Measurements from ENCODE around the gene PBRM1. TPM values are rescaled to one million over a fixed set of nuclear protein-coding genes. Genes with fewer than 3 reads are reported as not detected.

The PBRM1 gene
- total RNA-seq, 6 experiments from 2014 or later, result 44.1 to 64.2 (median 56.0) TPM

GRCh38 chr3:52684184-52684583 lies 1.5 kb downstream of the PBRM1 start:
- Mint-ChIP-seq H3K36me3 (ENCODE audit: low read depth) (peaks cover 46% of the 10 kb centered on the region), H3K9me3 (no peaks in the 10 kb centered on the region; the same call in 1 of the 2 replicates), H3K27ac (peak overlapping the region; percentile 90), H3K4me3 (peak overlapping the region; percentile 91), H3K27me3 (ENCODE audit: insufficient read depth) (peaks cover 3% of the 10 kb centered on the region; the same call in 1 of the 2 replicates), H3K4me1 (ENCODE audit: low read depth) (peaks cover 73% of the 10 kb centered on the region)
- DNase-seq, result no peak
- no peak for TF ChIP-seq CTCF (IDR thresholded peaks at IDR 0.05)

- Mint-ChIP-seq H3K27me3 (ENCODE audit: insufficient read depth) (peaks cover 3% of the 10 kb centered on the region; the same call in 1 of the 2 replicates), H3K4me1 (ENCODE audit: low read depth) (peaks cover 73% of the 10 kb centered on the region), H3K9me3 (no peaks in the 10 kb centered on the region; the same call in 1 of the 2 replicates), H3K4me3 (peak overlapping the region; percentile 22; the same call in 1 of the 2 replicates), H3K36me3 (ENCODE audit: low read depth) (peaks cover 45% of the 10 kb centered on the region), H3K27ac (peak overlapping the region; percentile 90; the same call in 1 of the 2 replicates)
- no peak for TF ChIP-seq CTCF (IDR thresholded peaks at IDR 0.05)
- DNase-seq, result no peak
These were observed 2.1 kb downstream of the PBRM1 start for GRCh38 chr3:52683611-52684010.

- DNase-seq, result peak; percentile 59
- Mint-ChIP-seq H3K4me1 (ENCODE audit: low read depth) (peaks cover 57% of the 10 kb centered on the region), H3K27ac (peak overlapping the region; percentile 67), H3K9me3 (no peaks in the 10 kb centered on the region; the same call in 1 of the 2 replicates), H3K36me3 (ENCODE audit: low read depth) (peaks cover 43% of the 10 kb centered on the region), H3K4me3 (0 out of 2 replicates have a peak overlapping the region, but pooled peaks have one; percentile 4), H3K27me3 (ENCODE audit: insufficient read depth) (peaks cover 3% of the 10 kb centered on the region; the same call in 1 of the 2 replicates)
- peak; percentile 54 for TF ChIP-seq CTCF (IDR thresholded peaks at IDR 0.05)
These were observed 3.7 kb downstream of the PBRM1 start for GRCh38 chr3:52682016-52682415.

GRCh38 chr3:52681596-52681995 lies 4.1 kb downstream of the PBRM1 start:
- H3K27me3 Mint-ChIP-seq (ENCODE audit: insufficient read depth), result peaks cover 3% of the 10 kb centered on the region; the same call in 1 of the 2 replicates
- TF ChIP-seq CTCF (IDR thresholded peaks at IDR 0.05), result no peak
- H3K27ac Mint-ChIP-seq, result peak overlapping the region; percentile 67
- H3K36me3 Mint-ChIP-seq (ENCODE audit: low read depth), result peaks cover 43% of the 10 kb centered on the region
- no peaks in the 10 kb centered on the region; the same call in 1 of the 2 replicates for H3K9me3 Mint-ChIP-seq
- peaks cover 53% of the 10 kb centered on the region for H3K4me1 Mint-ChIP-seq (ENCODE audit: low read depth)
- DNase-seq, result no peak
- no peak overlapping the region for H3K4me3 Mint-ChIP-seq

- Mint-ChIP-seq H3K27ac (peak overlapping the region; percentile 50), H3K4me1 (ENCODE audit: low read depth) (peaks cover 51% of the 10 kb centered on the region), H3K9me3 (no peaks in the 10 kb centered on the region), H3K4me3 (no peak overlapping the region), H3K36me3 (ENCODE audit: low read depth) (peaks cover 46% of the 10 kb centered on the region), H3K27me3 (ENCODE audit: insufficient read depth) (no peaks in the 10 kb centered on the region; the same call in none of the 2 replicates)
- no peak for TF ChIP-seq CTCF (IDR thresholded peaks at IDR 0.05)
- no peak for DNase-seq
These were observed 5.9 kb downstream of the PBRM1 start for GRCh38 chr3:52679811-52680210.
